GM19467 (cell line): ENCODE data around the gene KLHL6.

Experiments
- ATAC-seq: cut with Tn5 transposase; IDR thresholded peaks from one replicate; pipeline ENCODE4 v1.9.1; 2021; ENCODE audit warnings: mild to moderate bottlenecking, moderate library complexity; ENCODE audit not compliant: unreplicated experiment

The KLHL6 gene

GRCh38 chr3:183566880-183567279 lies 11.4 kb upstream of the KLHL6 start:
- ATAC-seq, result no peak

GRCh38 chr3:183564046-183564445 lies 8.5 kb upstream of the KLHL6 start:
- no peak for ATAC-seq

- ATAC-seq, result no peak
These were observed 8.0 kb upstream of the KLHL6 start for GRCh38 chr3:183563536-183563874.

- ATAC-seq, result no peak
These were observed 5.1 kb upstream of the KLHL6 start for GRCh38 chr3:183560607-183561006.

- ATAC-seq, result no peak
These were observed 3.0 kb upstream of the KLHL6 start for GRCh38 chr3:183558495-183558894.

- no peak for ATAC-seq
These were observed 1.2 kb upstream of the KLHL6 start for GRCh38 chr3:183556722-183557121.

- ATAC-seq, result no peak
These were observed 1.1 kb downstream of the KLHL6 start for GRCh38 chr3:183554377-183554776.

GRCh38 chr3:183553334-183554026 lies 2.0 kb downstream of the KLHL6 start:
- no peak for ATAC-seq

- ATAC-seq, result no peak
These were observed 3.6 kb downstream of the KLHL6 start for GRCh38 chr3:183551930-183552329.

GRCh38 chr3:183548262-183548769 lies 7.2 kb downstream of the KLHL6 start:
- ATAC-seq, result no peak

GRCh38 chr3:183546625-183547024 lies 8.9 kb downstream of the KLHL6 start:
- no peak for ATAC-seq

- ATAC-seq, result no peak
These were observed 9.8 kb downstream of the KLHL6 start for GRCh38 chr3:183545708-183546107.

GRCh38 chr3:183542355-183542754 lies 13.2 kb downstream of the KLHL6 start:
- no peak for ATAC-seq

- ATAC-seq, result peak; percentile 47
These were observed 13.8 kb downstream of the KLHL6 start for GRCh38 chr3:183541738-183542137.

GRCh38 chr3:183541235-183541655 lies 14.3 kb downstream of the KLHL6 start:
- ATAC-seq, result no peak

GRCh38 chr3:183540501-183541234 lies 14.8 kb downstream of the KLHL6 start:
- ATAC-seq, result no peak

- ATAC-seq, result no peak
These were observed 15.7 kb downstream of the KLHL6 start for GRCh38 chr3:183539811-183540210.

GRCh38 chr3:183538486-183538885 lies 17.0 kb downstream of the KLHL6 start:
- no peak for ATAC-seq

GRCh38 chr3:183537295-183537730 lies 18.2 kb downstream of the KLHL6 start:
- ATAC-seq, result no peak

- ATAC-seq, result peak; percentile 52
These were observed 19.1 kb downstream of the KLHL6 start for GRCh38 chr3:183536238-183536880.

- no peak for ATAC-seq
These were observed 21.3 kb downstream of the KLHL6 start for GRCh38 chr3:183534249-183534648.
